ENCODE data around the gene SLC44A3. TPM values are rescaled to one million over a fixed set of nuclear protein-coding genes. Genes with fewer than 3 reads are reported as not detected.
A peak's percentile ranks its signal among the peaks of the same experiment; 100 is the strongest.

SLC44A3 gene
- total and polyA plus RNA-seq, 7 donors = 1.2 to 28.5 (median 4.7) TPM

GRCh38 chr1:94773931-94774422 is 46.2 kb upstream of the SLC44A3 start:
- Histone ChIP-seq H3K4me1 (no peaks in the 10 kb centered on the region), H3K27ac (no peak overlapping the region), H3K9me3 (no peaks in the 10 kb centered on the region), H3K36me3 (no peaks in the 10 kb centered on the region), H3K4me3 (no peak overlapping the region), H3K27me3 (no peaks in the 10 kb centered on the region)
- TF ChIP-seq CTCF (IDR thresholded peaks at IDR 0.05) (no peak), POLR2AphosphoS5 (IDR thresholded peaks at IDR 0.05) (peak in 1 of 4 donors; percentile 17)
- no peak for DNase-seq
- WGBS, 2 donors = 80 to 83% methylated on average over 8 of the region's 8 CpGs
- intact Hi-C loops (cut with DNase I) = no loop called here

- Histone ChIP-seq H3K36me3 (no peaks in the 10 kb centered on the region), H3K9me3 (no peaks in the 10 kb centered on the region), H3K27me3 (no peaks in the 10 kb centered on the region), H3K4me3 (no peak overlapping the region), H3K4me1 (no peaks in the 10 kb centered on the region), H3K27ac (no peak overlapping the region)
- TF ChIP-seq POLR2A (IDR thresholded peaks at IDR 0.05) (no peak), POLR2AphosphoS5 (IDR thresholded peaks at IDR 0.05) (no peak), CTCF (IDR thresholded peaks at IDR 0.05) (no peak), EP300 (IDR thresholded peaks at IDR 0.05) (no peak)
- 96 to 98% methylated on average over 1 of the region's 1 CpG for WGBS, 2 donors
- intact Hi-C loops (cut with DNase I) = no loop called here
- DNase-seq = no peak
Measured at GRCh38 chr1:94776474-94776873, 43.7 kb upstream of the SLC44A3 start.

DNA sequence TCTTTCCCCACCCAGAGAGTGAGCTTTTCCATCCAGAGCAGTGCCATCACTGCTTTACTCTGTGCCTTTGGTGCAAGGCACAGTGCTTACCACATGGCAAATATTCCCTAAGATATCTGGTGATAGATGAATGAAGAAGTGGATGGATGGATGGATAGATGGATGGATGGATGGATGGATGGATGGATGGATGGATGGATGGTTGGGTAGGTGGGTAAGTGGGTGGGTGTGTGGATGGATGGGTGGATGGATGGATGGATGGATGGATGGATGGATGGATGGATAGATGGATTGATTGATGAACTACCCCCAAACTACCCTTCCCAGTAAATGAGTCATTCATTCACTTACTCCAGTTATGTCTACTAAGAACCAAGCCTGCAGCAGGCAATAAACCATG is 42.9 kb upstream of the SLC44A3 start:
- intact Hi-C loops (cut with DNase I) = no loop called here
- H3K4me3 ChIP-seq = no peak overlapping the region
- no peaks in the 10 kb centered on the region for H3K36me3 ChIP-seq
- TF ChIP-seq POLR2AphosphoS5 (IDR thresholded peaks at IDR 0.05) (no peak), CTCF (IDR thresholded peaks at IDR 0.05) (no peak), EP300 (IDR thresholded peaks at IDR 0.05) (no peak), POLR2A (IDR thresholded peaks at IDR 0.05) (no peak)
- DNase-seq = no peak
- H3K4me1 ChIP-seq = peaks cover 0 to 5% (median under 1%) of the 10 kb centered on the region in 4 donors
- no peaks in the 10 kb centered on the region for H3K9me3 ChIP-seq
- H3K27ac ChIP-seq = no peak overlapping the region
- H3K27me3 ChIP-seq = no peaks in the 10 kb centered on the region

DNA sequence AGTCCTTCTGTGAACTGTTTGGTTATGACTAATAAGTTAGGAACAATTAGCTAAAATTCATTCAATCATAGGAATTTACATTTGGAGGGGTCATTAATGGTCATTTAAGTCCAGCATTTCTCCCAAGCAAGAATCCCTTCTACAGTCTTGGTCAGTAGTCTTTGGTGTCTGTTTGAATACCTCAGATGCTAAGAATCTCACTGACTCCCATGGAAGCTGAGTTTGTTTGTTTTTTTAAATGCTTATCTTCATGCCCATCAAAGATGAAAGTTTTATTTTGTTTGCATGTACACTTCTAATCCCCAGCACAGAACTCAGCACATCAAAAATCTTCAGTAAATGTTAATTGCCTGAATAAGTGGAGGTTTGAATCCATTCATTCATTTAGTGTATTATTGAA is 41.3 kb upstream of the SLC44A3 start:
- DNase-seq = no peak
- no peaks in the 10 kb centered on the region for H3K9me3 ChIP-seq
- no peaks in the 10 kb centered on the region for H3K27me3 ChIP-seq
- H3K27ac ChIP-seq = no peak overlapping the region
- no peak overlapping the region for H3K4me3 ChIP-seq
- H3K4me1 ChIP-seq = peaks cover 0 to 20% (median 14%) of the 10 kb centered on the region in 4 donors
- H3K36me3 ChIP-seq = no peaks in the 10 kb centered on the region
- intact Hi-C loops (cut with DNase I) = no loop called here
- TF ChIP-seq CTCF (IDR thresholded peaks at IDR 0.05) (no peak), POLR2AphosphoS5 (IDR thresholded peaks at IDR 0.05) (no peak), EP300 (IDR thresholded peaks at IDR 0.05) (no peak), POLR2A (IDR thresholded peaks at IDR 0.05) (no peak)
